Testis (tissue), 3 donors: ENCODE data around the gene MED17. TPM values are rescaled to one million over a fixed set of nuclear protein-coding genes. Genes with fewer than 3 reads are reported as not detected.

Experiments
- DNase-seq: peaks from one replicate; pipeline ENCODE4 v3.0.0-alpha.2; 2019
- H3K27ac ChIP-seq, 2 donors: fragments of 200-600 bp; sonication (generic); one replicate each; pipeline ENCODE4 v1.5.1; 2019
- H3K27me3 ChIP-seq: fragments of 200-600 bp; sonication (generic); one replicate; pipeline ENCODE4 v1.5.1; 2019
- H3K36me3 ChIP-seq: fragments of 200-600 bp; sonication (generic); one replicate; pipeline ENCODE4 v1.5.1; 2017; ENCODE audit warnings: low read depth; ENCODE audit errors: missing control alignments
- H3K4me1 ChIP-seq: fragments of 200-600 bp; sonication (generic); one replicate; pipeline ENCODE4 v1.5.1; 2019
- H3K4me3 ChIP-seq, 2 donors: fragments of 200-600 bp; sonication (generic); one replicate each; pipeline ENCODE4 v1.5.1; 2017 to 2019
- H3K9me3 ChIP-seq: fragments of 200-600 bp; sonication (generic); one replicate; pipeline ENCODE4 v1.5.1; 2017
- CTCF ChIP-seq, 3 experiments: fragments of 450-650 bp in 2 of 3; fragments of 200-600 bp in 1 of 3; sonication (generic) in 1 of 3; IDR thresholded peaks; one replicate each; pipeline ENCODE4 v1.5.1; 2016 to 2019; ENCODE audit warnings: antibody characterized with exemption in 3 of 3, mild to moderate bottlenecking in 2 of 3, moderate library complexity in 1 of 3
- POLR2A ChIP-seq: fragments of 450-650 bp; IDR thresholded peaks from one replicate; pipeline ENCODE4 v1.6.1; 2017; ENCODE audit warnings: antibody characterized with exemption, mild to moderate bottlenecking, moderate library complexity
- WGBS, 2 donors: methylation state at CpG; one replicate each; pipeline ENCODE4 v1.1.5; 2018; 5-methylcytosine and 5-hydroxymethylcytosine counted together
- intact Hi-C: fragments of 100-400 bp; cut with DNase I; formaldehyde crosslinking; loops from one replicate; pipeline ENCODE4 v1.15.1; 2023; ENCODE audit warnings: low total_unique reads
- polyA plus RNA-seq: library from polyadenylated mRNA; stranded (reverse); fragments of 350-450 nt; fragmentation: Illumina TruSeq; extraction: RNeasy Lipid Tissue Mini Kit (QIAGEN cat#74804); gene quantifications from one replicate; pipeline ENCODE4 v1.2.3, GENCODE V29; 2014; ENCODE audit warnings: low read depth, low replicate concordance; ENCODE audit not compliant: insufficient read depth
- total RNA-seq, 2 donors: library from RNA; depleted of rRNA; stranded (reverse); fragments of >200 nt; gene quantifications; one replicate each; pipeline ENCODE4 v1.2.3, GENCODE V29; 2016

The MED17 gene
- total and polyA plus RNA-seq, 3 donors from 2014 or later = 22.4 to 29.8 (median 23.2) TPM

DNA sequence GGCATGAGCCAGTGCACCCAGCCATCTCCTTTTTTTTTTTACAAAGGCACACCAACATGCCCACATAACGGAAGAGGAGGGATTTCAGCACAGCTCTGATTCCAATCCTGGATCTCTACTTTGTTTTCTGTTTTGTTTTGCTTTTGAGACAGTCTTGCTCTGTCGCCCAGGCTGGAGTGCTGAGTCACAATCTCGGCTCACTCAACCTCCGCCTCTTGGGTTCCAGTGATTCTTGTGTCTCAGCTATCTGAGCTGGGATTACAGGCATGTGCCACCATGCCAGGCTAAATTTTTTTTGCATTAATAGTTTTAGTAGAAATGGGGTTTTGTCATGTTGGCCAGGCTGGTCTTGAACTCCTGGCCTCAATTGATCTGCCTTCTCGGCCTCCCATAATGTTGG is 38.3 kb downstream of the MED17 start:
- TF ChIP-seq POLR2A (no peak), CTCF (IDR thresholded peaks at IDR 0.05) (no peak)
- H3K27me3 ChIP-seq = no peaks in the 10 kb centered on the region
- H3K9me3 ChIP-seq = no peaks in the 10 kb centered on the region
- DNase-seq = no peak
- no peaks in the 10 kb centered on the region for H3K36me3 ChIP-seq
- intact Hi-C loops = no loop called here
- no peak overlapping the region for H3K27ac ChIP-seq
- H3K4me3 ChIP-seq = no peak overlapping the region
- 88 to 96% methylated on average over 5 of the region's 5 CpGs for WGBS, 2 donors
- no peaks in the 10 kb centered on the region for H3K4me1 ChIP-seq

DNA sequence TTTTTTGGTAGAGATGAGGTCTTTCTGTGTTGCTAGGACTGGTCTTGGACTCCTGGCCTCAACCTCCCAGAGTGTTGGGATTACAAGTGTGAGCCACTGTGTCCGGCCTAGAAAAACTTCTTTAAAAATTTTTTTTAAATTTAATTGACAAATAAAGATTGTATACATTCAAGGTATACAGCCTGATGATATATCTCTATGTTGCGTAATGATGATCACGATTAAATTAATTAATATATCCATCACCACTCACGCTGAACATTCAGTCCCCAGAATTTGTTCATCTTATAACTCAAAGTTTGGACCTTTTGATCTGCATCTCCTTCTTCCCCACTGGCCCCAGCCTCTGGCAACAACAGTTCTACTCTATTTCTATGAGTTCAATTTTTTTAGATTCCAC is 39.1 kb downstream of the MED17 start:
- Histone ChIP-seq H3K4me1 (no peaks in the 10 kb centered on the region), H3K9me3 (no peaks in the 10 kb centered on the region), H3K27me3 (no peaks in the 10 kb centered on the region), H3K27ac (no peak overlapping the region), H3K36me3 (no peaks in the 10 kb centered on the region), H3K4me3 (no peak overlapping the region)
- intact Hi-C loops = no loop called here
- TF ChIP-seq POLR2A (no peak), CTCF (IDR thresholded peaks at IDR 0.05) (no peak)
- WGBS, 2 donors = 94 to 95% methylated on average over 4 of the region's 4 CpGs
- no peak for DNase-seq

DNA sequence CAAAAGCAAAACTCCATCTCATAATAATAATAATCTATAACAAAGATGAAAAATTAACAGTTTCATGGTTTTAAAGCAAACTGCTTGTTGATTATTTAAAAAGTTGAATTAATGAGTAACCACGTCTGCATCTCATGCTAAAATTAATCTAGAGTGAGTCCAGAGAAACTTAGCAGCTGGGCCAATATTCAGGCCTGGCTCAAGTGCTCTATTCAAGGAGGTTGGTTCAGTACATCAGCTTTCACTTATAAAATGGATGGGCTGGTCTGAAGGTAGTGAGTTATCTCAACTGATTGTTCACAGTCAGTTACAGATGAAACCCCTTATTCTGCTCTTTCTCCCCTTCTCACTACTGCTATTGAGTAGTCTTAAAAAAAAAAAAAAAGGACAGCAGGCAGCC is 43.3 kb downstream of the MED17 start:
- Histone ChIP-seq H3K4me1 (no peaks in the 10 kb centered on the region), H3K9me3 (no peaks in the 10 kb centered on the region), H3K36me3 (no peaks in the 10 kb centered on the region), H3K27ac (no peak overlapping the region), H3K4me3 (no peak overlapping the region), H3K27me3 (no peaks in the 10 kb centered on the region)
- WGBS, 2 donors = 87 to 92% methylated on average over 1 of the region's 1 CpG
- TF ChIP-seq POLR2A = no peak
- TF ChIP-seq CTCF (IDR thresholded peaks at IDR 0.05) = no peak
- DNase-seq = no peak
- intact Hi-C loops = no loop called here

DNA sequence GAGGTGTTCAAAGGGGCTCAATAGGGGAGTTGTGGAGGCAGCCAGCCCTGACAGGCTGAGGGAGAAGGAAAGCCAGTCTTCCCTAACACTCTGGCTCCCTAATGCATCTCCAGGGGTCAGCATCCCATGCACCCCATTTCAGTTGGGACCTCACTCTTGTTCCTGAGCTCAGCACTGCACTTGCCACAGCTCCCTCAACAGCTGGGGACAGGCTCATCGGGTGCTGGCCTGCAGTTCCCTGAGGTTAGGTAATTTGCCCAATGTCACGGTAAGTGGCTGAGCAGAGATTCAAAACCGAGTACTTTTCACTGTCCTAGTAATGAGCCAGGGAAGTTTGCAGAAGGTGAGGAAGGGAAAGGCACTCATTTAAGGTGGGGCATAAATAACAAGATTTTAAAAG is 45.5 kb downstream of the MED17 start:
- TF ChIP-seq CTCF (IDR thresholded peaks at IDR 0.05) (no peak), POLR2A (no peak)
- no peaks in the 10 kb centered on the region for H3K36me3 ChIP-seq
- no peaks in the 10 kb centered on the region for H3K27me3 ChIP-seq
- H3K4me3 ChIP-seq = no peak overlapping the region
- 74 to 86% methylated on average over 3 of the region's 3 CpGs for WGBS, 2 donors
- no peaks in the 10 kb centered on the region for H3K4me1 ChIP-seq
- no peak overlapping the region for H3K27ac ChIP-seq
- DNase-seq = no peak
- no peaks in the 10 kb centered on the region for H3K9me3 ChIP-seq
- intact Hi-C loops = no loop called here

GRCh38 chr11:93831343-93832127 is 47.5 kb downstream of the MED17 start:
- WGBS, 2 donors = 90% methylated on average over 3 of the region's 3 CpGs
- Histone ChIP-seq H3K36me3 (no peaks in the 10 kb centered on the region), H3K9me3 (no peaks in the 10 kb centered on the region), H3K4me3 (no peak overlapping the region), H3K4me1 (no peaks in the 10 kb centered on the region), H3K27ac (no peak overlapping the region), H3K27me3 (no peaks in the 10 kb centered on the region)
- no peak for DNase-seq
- TF ChIP-seq CTCF (IDR thresholded peaks at IDR 0.05) = no peak
- TF ChIP-seq POLR2A = no peak
- intact Hi-C loops = no loop called here
